SK-N-MC (cell line): ENCODE results near the gene MADD.
"Not testable (repeated sequence)": the region's sequence is repeated elsewhere in the genome, so short reads cannot be mapped to it uniquely, and the experiment has no call there.

ENCODE experiments used
- EZH2 ChIP-seq: fragments of 200-600 bp; sonication (generic); IDR thresholded peaks from one replicate; pipeline ENCODE4 v1.6.1; 2017; ENCODE audit warnings: antibody characterized with exemption
- POLR2AphosphoS5 ChIP-seq: IDR thresholded peaks from 2 replicates; pipeline ENCODE4 v1.6.1; 2012; ENCODE audit warnings: mild to moderate bottlenecking, low read depth, low read length, borderline replicate concordance

DNA sequence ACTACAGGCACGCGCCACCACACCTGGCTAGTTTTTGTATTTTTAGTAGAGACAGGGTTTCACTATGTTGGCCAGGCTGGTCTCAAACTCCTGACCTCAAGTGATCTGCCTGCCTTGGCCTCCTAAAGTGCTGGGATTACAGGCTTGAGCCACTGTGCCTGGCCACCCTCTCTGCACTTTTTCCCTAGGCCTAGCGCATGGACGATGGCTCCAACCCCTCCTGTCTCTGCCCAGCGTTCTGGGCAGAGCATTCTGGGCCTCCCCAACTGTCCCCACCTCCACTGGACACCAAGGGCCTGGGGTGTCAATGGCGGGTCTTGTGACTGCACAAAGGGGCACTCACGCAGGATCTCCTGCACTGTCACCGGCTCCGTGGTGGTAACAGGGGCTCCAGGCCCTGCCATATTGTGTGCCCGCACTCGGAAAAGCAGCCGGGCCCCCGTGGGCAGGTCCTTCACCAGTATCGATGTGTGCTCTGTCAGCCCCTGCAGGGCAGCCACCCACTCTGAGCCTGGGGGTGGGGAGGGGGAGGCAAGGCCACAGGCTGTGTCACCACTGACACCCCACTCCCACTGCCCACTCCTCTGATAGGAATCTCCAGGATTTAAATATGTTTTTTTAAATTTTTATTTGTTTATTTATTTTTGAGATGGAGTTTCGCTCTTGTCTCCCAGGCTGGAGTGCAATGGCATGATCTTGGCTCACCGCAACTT is 64.9 kb downstream of the MADD start:
- not testable (repeated sequence) for TF ChIP-seq EZH2, POLR2AphosphoS5
